ENCODE measurements around the gene MRPL52.
A peak's percentile ranks its signal among the peaks of the same experiment; 100 is the strongest.
"Not testable (repeated sequence)": the region's sequence is repeated elsewhere in the genome, so short reads cannot be mapped to it uniquely, and the experiment has no call there.

MRPL52 gene

GRCh38 chr14:22829661-22830442, at the start of gene MRPL52:
Gene MRPL52 (plus strand): TSS chr14:22829887. CDS start chr14:22829913, 26 bp downstream.
- peak; percentile 87 for DNase-seq

DNA sequence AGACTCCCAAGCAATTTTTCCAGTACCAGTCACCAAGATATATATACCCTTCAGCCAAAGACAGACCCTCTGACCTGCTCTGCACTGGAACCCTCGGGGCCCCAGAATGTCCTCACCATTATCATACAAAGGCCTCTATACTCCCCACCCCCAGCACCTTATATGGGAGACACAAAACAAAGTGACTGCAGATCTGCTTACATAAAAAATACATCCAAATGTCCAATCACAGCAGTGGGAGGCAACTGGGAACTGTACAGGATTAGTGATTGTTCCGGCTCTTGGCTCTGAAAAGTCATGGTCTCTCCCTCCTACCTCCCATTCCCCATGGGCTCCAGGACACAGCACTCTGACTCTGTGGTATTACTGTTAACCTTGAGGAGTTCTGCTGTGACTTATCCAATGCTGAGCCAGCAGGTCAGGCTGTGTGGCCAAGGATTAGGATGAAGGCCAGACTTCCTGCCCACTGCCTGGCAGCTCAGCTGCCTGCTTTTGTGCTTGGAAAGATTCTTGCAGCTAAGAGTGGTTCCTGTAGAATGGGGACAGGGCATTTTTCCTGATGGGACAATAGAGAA, 49.5 kb upstream of the MRPL52 start:
- DNase-seq = no peak

DNA sequence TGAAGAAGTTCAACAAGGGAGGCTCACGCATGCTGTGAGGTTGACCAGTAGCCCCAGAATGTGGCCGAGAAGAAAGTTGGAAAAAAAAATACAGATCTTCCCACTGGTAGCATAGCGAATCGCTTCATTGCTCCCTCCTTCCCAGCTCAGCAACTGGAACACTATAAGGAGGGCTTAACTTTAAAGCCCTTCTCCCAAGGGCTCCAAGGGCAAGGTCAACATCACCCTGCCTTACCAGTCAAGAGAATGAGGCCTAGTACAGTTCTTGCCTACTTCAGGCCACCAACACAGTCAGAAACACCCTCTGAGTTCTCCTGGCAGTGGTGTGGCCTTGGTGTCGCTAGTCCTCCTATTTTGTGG, 48.8 kb upstream of the MRPL52 start:
- DNase-seq = no peak

- no peak for DNase-seq
Measured at GRCh38 chr14:22781301-22781991, 48.2 kb upstream of the MRPL52 start.

GRCh38 chr14:22786685-22787084, 43.0 kb upstream of the MRPL52 start:
- DNase-seq = no peak

DNA sequence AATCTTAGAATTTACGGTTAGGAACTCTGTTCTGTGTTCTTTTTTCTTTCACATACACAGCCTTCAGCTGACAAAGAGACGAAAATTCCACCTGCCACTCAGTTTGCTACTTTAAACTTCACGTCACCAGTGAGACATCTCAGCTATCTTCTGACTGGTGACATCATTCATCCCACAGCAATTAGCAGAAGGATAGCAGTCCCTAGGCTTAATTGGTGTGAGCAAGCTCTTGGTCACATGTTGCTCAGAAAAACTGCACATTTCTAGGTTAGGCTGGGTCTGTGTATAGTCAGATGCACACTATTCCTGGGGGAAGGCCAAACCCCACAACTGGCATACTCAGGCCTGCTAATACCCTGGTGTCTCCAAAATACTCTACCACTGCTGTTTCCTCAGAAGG, 38.4 kb upstream of the MRPL52 start:
- no peak for DNase-seq

- DNase-seq = no peak
Measured at GRCh38 chr14:22792158-22792557, 37.5 kb upstream of the MRPL52 start.

GRCh38 chr14:22793550-22793949, 36.1 kb upstream of the MRPL52 start:
- not testable (repeated sequence) for DNase-seq

GRCh38 chr14:22793976-22794375, 35.7 kb upstream of the MRPL52 start:
- DNase-seq = no peak

DNA sequence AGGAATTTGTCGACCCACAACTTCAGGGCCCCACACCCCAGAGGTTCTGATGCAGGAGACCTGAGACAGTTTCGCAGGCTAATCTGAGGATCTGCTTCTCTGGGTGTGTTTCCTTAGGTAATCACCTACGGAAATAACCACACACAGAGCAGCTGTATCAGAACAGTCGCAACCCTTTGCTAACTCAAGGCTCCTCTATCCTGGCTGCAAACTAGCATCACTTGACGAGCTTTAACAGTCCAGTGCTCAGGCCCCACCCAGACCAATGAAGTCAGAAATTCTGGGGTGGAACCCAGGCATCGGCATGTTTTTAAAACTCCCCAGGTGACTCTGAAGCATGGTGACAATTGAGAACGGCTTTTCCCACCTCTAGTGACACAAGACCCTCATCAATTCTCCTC, 35.1 kb upstream of the MRPL52 start:
- DNase-seq = no peak

- no peak for DNase-seq
Measured at GRCh38 chr14:22796087-22796707, 33.5 kb upstream of the MRPL52 start.

DNA sequence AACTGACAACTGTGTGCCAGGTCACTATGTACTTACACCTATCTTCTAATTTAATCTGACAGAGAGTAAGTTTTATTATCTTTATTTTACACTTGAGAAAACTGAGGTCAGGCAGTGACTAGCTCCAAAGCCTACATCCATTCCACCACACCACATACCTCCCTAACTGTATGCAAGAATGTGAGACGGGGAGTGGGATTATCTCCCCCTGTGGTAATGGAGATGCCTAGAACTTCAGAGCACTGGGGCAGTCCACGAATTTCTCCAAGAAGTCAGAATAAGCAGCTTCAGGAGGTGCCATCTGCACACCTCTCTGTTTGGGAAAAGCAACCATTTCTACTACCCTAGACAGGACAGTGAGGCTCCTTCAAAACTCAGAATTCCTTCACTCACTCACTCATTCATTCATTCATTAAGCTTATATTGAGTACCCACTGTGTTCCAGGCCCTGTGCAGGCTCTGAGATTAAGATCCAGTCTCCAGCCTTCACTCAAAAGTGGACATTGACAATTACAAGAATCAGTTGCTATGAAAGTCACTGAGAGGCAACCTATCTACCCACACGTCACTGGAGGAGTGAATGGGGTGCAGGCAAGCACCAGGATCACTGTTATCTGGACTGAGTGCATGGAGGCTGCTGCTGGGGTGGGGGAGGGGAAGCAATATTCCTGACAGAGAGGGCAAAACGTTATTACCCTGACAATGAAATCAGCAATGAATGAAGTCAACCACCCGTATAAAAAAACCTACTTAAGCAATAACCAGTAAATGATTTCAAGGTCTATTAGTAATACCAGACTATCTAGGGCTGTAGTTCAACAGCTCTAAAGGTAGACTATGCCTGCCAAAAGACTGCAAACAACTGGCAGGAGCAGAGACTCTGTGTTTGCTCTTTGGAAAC, 32.4 kb upstream of the MRPL52 start:
- DNase-seq = no peak

DNA sequence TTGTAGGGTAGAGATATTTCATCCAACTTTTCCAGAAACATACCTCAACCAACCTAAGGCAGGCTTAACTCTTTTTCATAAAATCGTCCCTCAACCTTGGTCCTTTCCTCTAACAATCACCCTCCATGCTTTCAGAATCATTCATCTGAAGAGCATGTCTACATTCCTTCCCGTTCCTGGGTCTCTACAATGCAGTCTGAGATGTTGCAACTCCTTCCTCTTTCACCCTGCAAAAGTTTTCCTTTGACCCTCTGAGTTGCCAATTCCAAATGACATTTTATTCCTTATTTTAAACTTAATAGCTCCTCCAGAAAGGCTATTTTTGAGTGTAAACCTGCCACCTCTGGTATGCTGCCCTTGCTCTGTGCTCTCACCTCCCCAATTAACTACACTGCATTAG, 31.2 kb upstream of the MRPL52 start:
- no peak for DNase-seq

DNA sequence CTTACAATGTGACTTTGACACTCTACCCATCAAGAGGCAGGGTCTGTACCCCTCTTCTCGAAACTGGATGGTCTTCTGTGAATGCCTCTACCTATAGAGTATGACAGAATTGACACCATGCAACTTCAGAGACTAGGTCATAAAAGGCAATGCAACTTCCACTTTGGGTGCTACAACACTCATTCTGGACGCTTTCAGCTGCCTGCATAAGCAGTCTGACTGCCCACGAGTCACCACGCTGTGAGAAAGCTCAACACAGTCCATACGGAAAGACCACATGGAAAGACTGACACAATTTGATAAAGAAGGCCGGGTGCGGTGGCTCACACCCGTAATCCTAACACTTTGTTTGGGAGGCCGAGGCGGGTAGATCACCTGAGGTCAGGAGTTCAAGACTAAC, 29.3 kb upstream of the MRPL52 start:
- DNase-seq = no peak

- no peak for DNase-seq
Measured at GRCh38 chr14:22801716-22802115, 28.0 kb upstream of the MRPL52 start.

DNA sequence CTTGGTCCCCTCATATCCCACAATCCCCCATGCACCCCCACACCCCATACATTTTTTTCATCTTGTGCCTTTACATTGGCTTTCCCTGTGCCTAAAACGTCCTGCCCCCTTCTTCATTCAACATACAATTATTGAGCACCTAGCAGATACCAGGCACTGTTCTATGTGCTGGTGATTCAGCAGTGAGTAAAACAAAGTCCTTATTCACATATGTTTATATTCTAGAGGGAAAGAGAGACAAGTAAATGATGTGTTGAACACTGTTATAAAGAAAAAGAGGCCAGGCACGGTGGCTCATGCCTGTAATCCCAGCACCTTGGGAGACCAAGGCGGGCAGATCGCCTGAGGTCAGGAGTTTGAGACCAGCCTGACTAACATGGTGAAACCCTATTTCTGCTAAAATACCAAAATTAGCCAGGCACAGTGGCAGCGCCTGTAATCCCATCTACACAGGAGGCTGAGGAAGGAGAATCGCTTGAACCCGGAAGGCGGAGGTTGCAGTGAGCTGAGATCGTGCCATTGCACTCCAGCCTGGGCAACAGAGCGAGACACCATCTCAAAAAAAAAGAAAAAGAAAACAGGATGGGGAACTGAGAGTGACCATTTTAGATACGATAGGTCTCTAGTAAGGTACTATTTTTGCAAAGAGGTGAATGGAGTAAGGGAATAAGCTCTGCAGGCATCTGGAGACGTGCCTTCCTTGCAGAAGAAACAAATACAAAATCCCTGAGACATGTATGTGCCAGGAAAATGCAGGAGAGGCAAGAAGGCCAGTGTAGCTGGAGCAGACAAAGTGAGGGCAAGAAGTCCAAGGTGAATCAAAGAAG, 26.6 kb upstream of the MRPL52 start:
- DNase-seq = no peak

- DNase-seq = no peak
Measured at GRCh38 chr14:22803687-22803974, 26.1 kb upstream of the MRPL52 start.

DNA sequence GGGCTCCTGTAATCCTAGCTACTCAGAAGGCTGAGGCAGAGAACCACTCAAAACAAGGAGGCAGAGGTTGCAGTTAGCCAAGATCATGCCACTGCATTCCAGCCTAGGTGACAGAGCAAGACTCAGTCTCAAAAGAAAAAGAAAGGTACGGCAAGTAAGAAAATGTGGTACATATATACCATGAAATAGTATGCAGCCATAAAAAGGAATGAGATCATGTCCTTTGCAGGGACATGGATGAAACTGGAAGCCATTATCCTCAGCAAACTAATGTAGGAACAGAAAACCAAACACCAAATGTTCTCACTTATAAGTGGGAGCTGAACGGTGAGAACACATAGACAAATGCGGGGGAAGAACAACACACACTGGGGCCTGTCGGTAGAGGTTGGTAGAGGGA, 24.5 kb upstream of the MRPL52 start:
- DNase-seq = not testable (repeated sequence)

GRCh38 chr14:22807432-22808087, 22.1 kb upstream of the MRPL52 start:
- no peak for DNase-seq

GRCh38 chr14:22808388-22809209, 21.1 kb upstream of the MRPL52 start:
- no peak for DNase-seq

DNA sequence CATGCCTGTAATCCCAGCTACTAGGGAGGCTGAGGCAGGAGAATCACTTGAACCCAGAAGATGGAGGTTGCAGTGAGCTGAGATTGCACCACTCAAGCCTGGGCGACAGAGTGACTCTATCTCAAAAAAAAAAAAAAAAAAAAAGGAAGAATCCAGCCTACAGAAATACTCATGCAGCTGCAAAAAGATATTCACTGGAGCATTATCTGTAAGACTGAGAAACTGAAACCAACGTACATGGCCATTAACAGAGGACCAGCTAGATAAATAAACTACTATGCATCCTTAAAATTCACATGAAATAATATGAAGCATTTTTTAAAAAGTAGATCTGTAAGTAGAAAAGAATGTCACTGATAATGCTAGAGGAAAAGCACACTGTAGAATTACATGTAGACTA, 18.0 kb upstream of the MRPL52 start:
- no peak for DNase-seq

Data from SHP77 treated with DMSO at 0.1 percent for 48 hours (cell line).